OCI-LY1 (cell line): Measurements from ENCODE around the gene RYR1.
"Not testable (repeated sequence)": the region's sequence is repeated elsewhere in the genome, so short reads cannot be mapped to it uniquely, and the experiment has no call there.

Experiments
- H2AFZ ChIP-seq: fragments of 200-600 bp; sonication (generic), shearing (Covaris generic); 2 replicates; pipeline ENCODE4 v1.6.0; 2014; ENCODE audit warnings: antibody characterized with exemption, mild to moderate bottlenecking, low read length
- H3F3A ChIP-seq: fragments of 200-600 bp; sonication (generic), shearing (Covaris generic); 2 replicates; pipeline ENCODE4 v1.6.0; 2014; ENCODE audit warnings: mild to moderate bottlenecking, antibody characterized with exemption, low read length, moderate library complexity; ENCODE audit not compliant: insufficient read depth
- H3K27ac ChIP-seq: fragments of 200-600 bp; sonication (generic); 2 replicates; pipeline ENCODE4 v1.5.1; 2014; ENCODE audit warnings: low read length, mixed run types, mild to moderate bottlenecking, low read depth; ENCODE audit not compliant: poor library complexity, severe bottlenecking
- H3K27me3 ChIP-seq: fragments of 200-600 bp; sonication (generic); 2 replicates; pipeline ENCODE4 v1.6.0; 2014; ENCODE audit warnings: antibody characterized with exemption, mild to moderate bottlenecking, low read length, moderate library complexity; ENCODE audit not compliant: insufficient read depth
- H3K36me3 ChIP-seq: fragments of 200-600 bp; sonication (generic); 2 replicates; pipeline ENCODE4 v1.6.1; 2014; ENCODE audit warnings: mild to moderate bottlenecking, antibody characterized with exemption, low read length, moderate library complexity, mixed read lengths; ENCODE audit not compliant: insufficient read depth
- H3K4me1 ChIP-seq: fragments of 200-600 bp; sonication (generic); 2 replicates; pipeline ENCODE4 v1.5.1; 2014; ENCODE audit warnings: mild to moderate bottlenecking, low read length, moderate library complexity; ENCODE audit not compliant: insufficient read depth, severe bottlenecking
- H3K4me2 ChIP-seq: fragments of 200-600 bp; sonication (generic), shearing (Covaris generic); 2 replicates; pipeline ENCODE4 v1.6.1; 2014; ENCODE audit warnings: low read length
- H3K4me3 ChIP-seq: fragments of 200-600 bp; sonication (generic); 2 replicates; pipeline ENCODE4 v1.5.1; 2014; ENCODE audit warnings: low read length, low read depth, mild to moderate bottlenecking, mixed read lengths; ENCODE audit not compliant: poor library complexity, severe bottlenecking
- H3K79me2 ChIP-seq: fragments of 200-600 bp; shearing (Covaris generic); 2 replicates; pipeline ENCODE4 v1.6.1; 2016; ENCODE audit warnings: mixed run types, low read length, mixed read lengths; ENCODE audit not compliant: insufficient read depth
- H3K9ac ChIP-seq: fragments of 200-600 bp; sonication (generic), shearing (Covaris generic); 2 replicates; pipeline ENCODE4 v1.6.1; 2014; ENCODE audit warnings: mild to moderate bottlenecking, low read length, mixed read lengths
- H3K9me2 ChIP-seq: fragments of 200-600 bp; sonication (generic), shearing (Covaris generic); 2 replicates; pipeline ENCODE4 v1.6.1; 2014; ENCODE audit warnings: low read depth, mild to moderate bottlenecking, low read length, mixed read lengths
- H3K9me3 ChIP-seq: fragments of 200-600 bp; shearing (Covaris generic); 2 replicates; pipeline ENCODE4 v1.6.1; 2014; ENCODE audit warnings: low read length, mixed read lengths
- H4K20me1 ChIP-seq: fragments of 200-600 bp; sonication (generic), shearing (Covaris generic); 2 replicates; pipeline ENCODE4 v1.6.0; 2016; ENCODE audit warnings: mild to moderate bottlenecking, low read length; ENCODE audit not compliant: insufficient read depth
- EZH2 ChIP-seq: fragments of 200-600 bp; sonication (generic), shearing (Covaris generic); IDR thresholded peaks from 2 replicates; pipeline ENCODE4 v1.8.0; 2017; ENCODE audit warnings: borderline replicate concordance, mixed run types, mild to moderate bottlenecking, antibody characterized with exemption, low read length, moderate library complexity, mixed read lengths
- TF ChIP-seq, protein P1 (sequence below): fragments of 200-600 bp; sonication (generic), shearing (Covaris generic); IDR thresholded peaks from 2 replicates; pipeline ENCODE4 v1.5.1; 2017; ENCODE audit warnings: mild to moderate bottlenecking, antibody characterized with exemption, low read length, moderate library complexity, mixed read lengths

The RYR1 gene

GRCh38 chr19:38511074-38511708 is 77.7 kb downstream of the RYR1 start:
- no peaks in the 10 kb centered on the region for H3K36me3 ChIP-seq
- no peaks in the 10 kb centered on the region for H3K9me2 ChIP-seq

GRCh38 chr19:38512277-38512676 is 78.8 kb downstream of the RYR1 start:
- Histone ChIP-seq H3K9me3 (no peaks in the 10 kb centered on the region), H3K4me1 (peaks cover 4% of the 10 kb centered on the region), H3K9me2 (no peaks in the 10 kb centered on the region), H3K27me3 (0 out of 2 replicates have a peak, but pooled peaks cover 8% of the 10 kb centered on the region), H3K27ac (no peak overlapping the region), H3K79me2 (no peaks in the 10 kb centered on the region), H3K36me3 (no peaks in the 10 kb centered on the region), H3K4me2 (no peak overlapping the region), H3F3A (no peaks in the 10 kb centered on the region), H3K9ac (no peak overlapping the region), H3K4me3 (no peak overlapping the region), H2AFZ (no peak overlapping the region), H4K20me1 (no peaks in the 10 kb centered on the region)
- TF ChIP-seq EZH2: no peak

More at GRCh38 chr19:38511074-38511708, 77.7 kb downstream of the RYR1 start:
- Histone ChIP-seq H3K4me1 (peaks cover 4% of the 10 kb centered on the region), H3K79me2 (no peaks in the 10 kb centered on the region), H3K27ac (no peak overlapping the region), H3K9me3 (no peaks in the 10 kb centered on the region), H2AFZ (no peak overlapping the region), H3F3A (no peaks in the 10 kb centered on the region), H4K20me1 (no peaks in the 10 kb centered on the region), H3K27me3 (0 out of 2 replicates have a peak, but pooled peaks cover under 1% of the 10 kb centered on the region), H3K4me2 (no peak overlapping the region), H3K4me3 (no peak overlapping the region), H3K9ac (no peak overlapping the region)
- TF ChIP-seq EZH2: no peak
- TF ChIP-seq, protein P1, sequence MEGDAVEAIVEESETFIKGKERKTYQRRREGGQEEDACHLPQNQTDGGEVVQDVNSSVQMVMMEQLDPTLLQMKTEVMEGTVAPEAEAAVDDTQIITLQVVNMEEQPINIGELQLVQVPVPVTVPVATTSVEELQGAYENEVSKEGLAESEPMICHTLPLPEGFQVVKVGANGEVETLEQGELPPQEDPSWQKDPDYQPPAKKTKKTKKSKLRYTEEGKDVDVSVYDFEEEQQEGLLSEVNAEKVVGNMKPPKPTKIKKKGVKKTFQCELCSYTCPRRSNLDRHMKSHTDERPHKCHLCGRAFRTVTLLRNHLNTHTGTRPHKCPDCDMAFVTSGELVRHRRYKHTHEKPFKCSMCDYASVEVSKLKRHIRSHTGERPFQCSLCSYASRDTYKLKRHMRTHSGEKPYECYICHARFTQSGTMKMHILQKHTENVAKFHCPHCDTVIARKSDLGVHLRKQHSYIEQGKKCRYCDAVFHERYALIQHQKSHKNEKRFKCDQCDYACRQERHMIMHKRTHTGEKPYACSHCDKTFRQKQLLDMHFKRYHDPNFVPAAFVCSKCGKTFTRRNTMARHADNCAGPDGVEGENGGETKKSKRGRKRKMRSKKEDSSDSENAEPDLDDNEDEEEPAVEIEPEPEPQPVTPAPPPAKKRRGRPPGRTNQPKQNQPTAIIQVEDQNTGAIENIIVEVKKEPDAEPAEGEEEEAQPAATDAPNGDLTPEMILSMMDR: no peak

DNA sequence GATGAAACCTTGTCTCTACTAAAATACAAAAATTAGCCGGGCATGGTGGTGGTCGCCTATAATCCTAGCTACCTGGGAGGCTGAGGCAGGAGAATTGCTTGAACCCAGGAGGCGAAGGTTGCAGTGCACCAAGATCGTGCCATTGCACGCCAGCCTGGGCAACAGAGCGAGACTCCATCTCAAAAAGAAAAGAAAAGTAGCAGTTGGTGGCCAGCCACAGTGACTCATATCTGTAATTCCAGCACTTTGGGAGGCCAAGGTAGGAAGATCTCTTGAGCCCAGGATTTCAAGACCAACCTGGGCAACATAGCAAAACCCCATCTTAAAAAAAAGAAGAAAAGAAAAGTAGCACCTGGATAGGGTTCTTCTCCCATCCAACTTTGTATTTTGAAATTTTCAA is 79.7 kb downstream of the RYR1 start:
- not testable (repeated sequence) for H2AFZ ChIP-seq, H3K36me3 ChIP-seq, H3K4me2 ChIP-seq, H3K4me3 ChIP-seq, H3K27ac ChIP-seq, H3K9ac ChIP-seq, H3K27me3 ChIP-seq, H4K20me1 ChIP-seq, H3K4me1 ChIP-seq, H3K79me2 ChIP-seq, H3K9me3 ChIP-seq, H3K9me2 ChIP-seq, H3F3A ChIP-seq

- no peaks in the 10 kb centered on the region for H4K20me1 ChIP-seq
- H3K4me2 ChIP-seq: no peak overlapping the region
- no peaks in the 10 kb centered on the region for H3K36me3 ChIP-seq
- H3K4me1 ChIP-seq: peaks cover 4% of the 10 kb centered on the region
- no peak overlapping the region for H2AFZ ChIP-seq
- H3K9me3 ChIP-seq: no peaks in the 10 kb centered on the region
- no peak overlapping the region for H3K4me3 ChIP-seq
- H3K27ac ChIP-seq: no peak overlapping the region
- H3K79me2 ChIP-seq: no peaks in the 10 kb centered on the region
- no peaks in the 10 kb centered on the region for H3K9me2 ChIP-seq
- no peak overlapping the region for H3K9ac ChIP-seq
- no peaks in the 10 kb centered on the region for H3F3A ChIP-seq
- 0 out of 2 replicates have a peak, but pooled peaks cover 8% of the 10 kb centered on the region for H3K27me3 ChIP-seq
- TF ChIP-seq, protein P1: no peak
- TF ChIP-seq EZH2: no peak
Measured at GRCh38 chr19:38513762-38514167, 80.3 kb downstream of the RYR1 start.
